IPS-18c (cell line): ENCODE data around the gene ANXA2R.

Source experiments
- H3K4me3 ChIP-seq: 2 replicates; pipeline ENCODE4 v1.7.0; 2013; ENCODE audit warnings: low read depth, mild to moderate bottlenecking, low read length, moderate library complexity; ENCODE audit not compliant: insufficient read depth
- H3K9me3 ChIP-seq: one replicate; pipeline ENCODE4 v1.6.1; 2013; ENCODE audit warnings: mild to moderate bottlenecking, low read length, moderate library complexity; ENCODE audit not compliant: control insufficient read depth, insufficient read depth

The ANXA2R gene

DNA sequence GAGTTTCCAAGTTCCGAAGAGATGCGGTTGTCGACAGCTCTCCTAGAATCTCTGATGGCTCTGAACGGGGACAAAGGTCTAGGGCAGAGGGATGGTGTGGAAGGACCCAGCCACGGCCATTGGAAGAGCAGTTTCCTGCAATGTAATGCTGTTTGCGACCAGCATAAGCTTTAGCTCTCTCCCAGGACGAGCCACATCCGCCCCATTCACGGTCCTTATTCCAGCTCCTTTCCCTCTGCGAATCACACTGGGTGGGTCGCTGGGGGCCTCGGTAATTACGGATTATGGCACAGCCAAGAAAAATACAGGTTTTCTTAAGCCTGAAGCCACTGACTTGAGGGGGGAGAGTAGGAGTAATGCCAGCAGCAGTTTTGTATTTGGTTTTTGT is 22.7 kb downstream of the ANXA2R start:
- Histone ChIP-seq H3K9me3 (no peaks in the 10 kb centered on the region), H3K4me3 (peak overlapping the region; percentile 68)

GRCh38 chr5:43016217-43016779 is 23.8 kb downstream of the ANXA2R start:
- Histone ChIP-seq H3K4me3 (no peak overlapping the region), H3K9me3 (no peaks in the 10 kb centered on the region)

GRCh38 chr5:43014522-43014921 is 25.6 kb downstream of the ANXA2R start:
- H3K4me3 ChIP-seq, result no peak overlapping the region
- no peaks in the 10 kb centered on the region for H3K9me3 ChIP-seq

DNA sequence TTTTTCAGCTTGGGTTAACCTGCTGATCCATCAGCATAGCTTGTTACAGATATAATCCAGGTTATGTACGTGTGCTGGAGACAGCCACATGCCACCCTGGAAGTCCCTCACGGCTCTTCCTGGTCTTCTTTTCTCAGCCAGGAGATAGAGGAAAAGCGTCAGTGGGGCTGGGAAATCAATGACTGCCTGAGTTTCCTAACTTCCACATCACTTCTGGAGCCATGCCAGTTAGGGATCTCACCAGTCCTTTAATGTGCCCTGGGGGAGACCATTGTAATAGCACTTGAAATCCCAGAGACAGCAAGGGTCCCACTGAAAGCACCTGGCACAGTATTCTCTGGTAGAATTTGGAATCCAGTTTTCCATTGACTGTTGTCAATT is 29.2 kb downstream of the ANXA2R start:
- H3K4me3 ChIP-seq, result no peak overlapping the region
- no peaks in the 10 kb centered on the region for H3K9me3 ChIP-seq

- peak overlapping the region; percentile 51 for H3K4me3 ChIP-seq
Measured at GRCh38 chr5:43008363-43009153, 31.6 kb downstream of the ANXA2R start.

GRCh38 chr5:43007911-43008362 is 32.2 kb downstream of the ANXA2R start:
- H3K4me3 ChIP-seq, result peak overlapping the region; percentile 51
- H3K9me3 ChIP-seq, result no peaks in the 10 kb centered on the region

More at GRCh38 chr5:43008363-43009153, 31.6 kb downstream of the ANXA2R start:
- H3K9me3 ChIP-seq, result no peaks in the 10 kb centered on the region

- no peaks in the 10 kb centered on the region for H3K9me3 ChIP-seq
- H3K4me3 ChIP-seq, result peak overlapping the region; percentile 51; the same call in 1 of the 2 replicates
Measured at GRCh38 chr5:43007246-43007910, 32.7 kb downstream of the ANXA2R start.

DNA sequence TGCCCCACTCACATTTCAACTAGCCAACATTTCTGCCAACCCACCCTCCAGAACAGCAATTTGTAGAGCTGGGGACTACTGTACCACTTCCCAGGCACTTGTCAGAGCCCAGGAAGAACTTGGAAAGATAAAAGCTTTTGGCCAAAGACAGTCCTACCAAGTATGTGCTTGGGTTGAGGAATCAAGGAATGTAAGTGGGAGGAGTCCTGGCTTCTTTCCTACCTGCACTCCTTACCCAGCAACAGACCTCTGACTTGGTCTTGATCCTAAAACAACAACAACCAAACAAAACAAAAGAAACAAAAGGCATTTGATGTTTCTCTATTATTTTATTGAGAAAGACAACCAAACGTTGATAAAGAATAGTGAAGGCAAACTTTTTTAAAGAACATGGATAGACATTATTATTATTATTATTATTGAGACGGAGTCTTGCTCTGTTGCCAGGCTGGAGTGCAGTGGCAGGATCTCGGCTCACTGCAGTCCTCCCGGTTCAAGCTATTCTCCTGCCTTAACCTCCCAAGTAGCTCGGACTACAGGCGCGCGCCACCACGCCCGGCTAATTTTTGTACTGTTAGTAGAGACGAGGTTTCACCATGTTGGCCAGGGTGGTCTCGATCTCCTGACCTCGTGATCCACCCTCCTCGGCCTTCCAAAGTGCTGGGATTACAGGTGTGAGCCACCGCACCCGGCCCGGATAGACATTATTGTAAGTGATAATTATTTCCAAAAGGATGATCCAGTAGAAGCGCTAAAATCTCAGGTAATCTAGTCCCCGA is 33.5 kb downstream of the ANXA2R start:
- H3K9me3 ChIP-seq, result no peaks in the 10 kb centered on the region
- no peak overlapping the region for H3K4me3 ChIP-seq

DNA sequence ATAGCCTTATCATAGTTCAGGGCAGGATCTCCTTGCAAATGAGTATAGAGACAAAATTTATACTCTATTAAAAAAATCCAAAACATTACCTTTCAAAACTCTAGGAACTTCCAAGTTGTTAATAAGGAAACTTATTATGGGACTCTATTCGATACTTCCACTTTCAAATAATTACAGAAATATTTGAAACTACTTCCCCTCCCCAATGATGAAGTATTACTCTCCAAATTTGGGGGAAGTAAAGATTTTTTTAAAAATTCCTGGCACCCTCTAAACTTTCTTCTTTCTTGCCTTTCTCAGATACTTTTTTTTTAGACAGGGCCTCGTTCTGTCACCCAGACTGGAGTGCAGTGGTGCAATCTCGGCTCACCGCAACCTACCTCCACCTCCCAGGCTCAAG is 35.1 kb downstream of the ANXA2R start:
- H3K4me3 ChIP-seq, result no peak overlapping the region
- H3K9me3 ChIP-seq, result no peaks in the 10 kb centered on the region

GRCh38 chr5:43001748-43002147 is 38.4 kb downstream of the ANXA2R start:
- Histone ChIP-seq H3K4me3 (no peak overlapping the region), H3K9me3 (no peaks in the 10 kb centered on the region)

DNA sequence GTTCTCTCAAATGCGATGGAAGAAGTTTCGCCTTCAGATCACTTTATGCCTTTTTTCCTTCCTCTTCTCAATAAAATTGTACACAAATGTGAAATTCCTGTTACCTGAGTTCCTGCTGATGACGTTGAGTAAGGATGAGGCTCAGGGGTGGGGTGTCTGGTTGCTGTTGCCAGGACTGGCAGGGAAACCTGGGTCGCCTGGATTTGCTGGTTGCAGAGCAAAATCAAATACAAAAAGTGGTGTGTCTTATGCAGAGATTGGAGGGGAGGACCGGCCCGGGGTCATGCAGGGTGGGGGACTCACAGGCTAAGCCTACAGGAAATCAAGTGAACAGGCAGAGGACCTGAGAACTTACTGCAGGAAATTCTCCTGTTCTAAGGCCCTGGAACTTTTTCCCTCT is 39.2 kb downstream of the ANXA2R start:
- Histone ChIP-seq H3K4me3 (no peak overlapping the region), H3K9me3 (no peaks in the 10 kb centered on the region)

- Histone ChIP-seq H3K4me3 (peak overlapping the region; percentile 51), H3K9me3 (no peaks in the 10 kb centered on the region)
Measured at GRCh38 chr5:43000111-43000840, 39.8 kb downstream of the ANXA2R start.

GRCh38 chr5:42995360-42995751 is 44.8 kb downstream of the ANXA2R start:
- no peak overlapping the region for H3K4me3 ChIP-seq
- H3K9me3 ChIP-seq, result peaks cover 5% of the 10 kb centered on the region

DNA sequence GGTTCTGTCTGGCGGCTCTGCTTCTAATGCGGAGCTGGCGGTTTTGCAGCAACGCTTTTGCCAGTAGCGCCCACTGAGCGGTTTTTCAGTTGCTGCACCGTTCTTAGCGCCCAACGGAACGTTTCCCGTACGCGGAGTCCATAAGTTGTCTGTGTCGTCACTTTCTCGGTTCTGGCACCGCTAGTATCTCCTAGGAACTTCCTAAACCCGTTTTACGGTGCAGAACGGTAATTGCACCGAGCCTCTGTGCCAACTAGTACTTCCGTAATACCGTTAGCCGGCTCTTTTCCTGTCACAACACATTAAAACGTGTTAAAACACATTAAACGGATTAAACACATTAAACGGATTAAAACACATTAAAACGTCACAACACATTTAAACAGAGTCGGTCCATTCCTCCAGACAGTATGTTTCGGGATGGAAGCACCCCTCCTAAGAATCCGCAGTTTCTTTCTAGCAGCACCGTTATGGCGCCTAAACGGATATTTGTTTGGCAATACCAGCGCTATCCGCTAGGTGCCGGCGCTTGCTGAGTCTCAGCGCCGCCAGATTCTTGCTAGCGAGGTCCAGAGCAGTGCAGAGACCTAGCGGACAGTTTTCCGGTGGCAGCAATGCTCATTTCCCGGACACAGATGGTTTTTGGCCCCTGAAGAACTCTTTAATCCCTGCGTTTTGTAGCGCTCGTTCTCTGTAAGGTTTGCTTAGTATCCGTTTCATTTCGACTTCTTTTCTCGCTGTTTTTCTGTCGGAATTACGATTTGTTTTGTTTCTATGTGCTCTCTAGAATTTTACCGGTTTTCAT is 45.4 kb downstream of the ANXA2R start:
- Histone ChIP-seq H3K4me3 (no peak overlapping the region), H3K9me3 (peaks cover 5% of the 10 kb centered on the region)

GRCh38 chr5:42994246-42994554 is 45.9 kb downstream of the ANXA2R start:
- no peak overlapping the region for H3K4me3 ChIP-seq
- peaks cover 5% of the 10 kb centered on the region for H3K9me3 ChIP-seq

DNA sequence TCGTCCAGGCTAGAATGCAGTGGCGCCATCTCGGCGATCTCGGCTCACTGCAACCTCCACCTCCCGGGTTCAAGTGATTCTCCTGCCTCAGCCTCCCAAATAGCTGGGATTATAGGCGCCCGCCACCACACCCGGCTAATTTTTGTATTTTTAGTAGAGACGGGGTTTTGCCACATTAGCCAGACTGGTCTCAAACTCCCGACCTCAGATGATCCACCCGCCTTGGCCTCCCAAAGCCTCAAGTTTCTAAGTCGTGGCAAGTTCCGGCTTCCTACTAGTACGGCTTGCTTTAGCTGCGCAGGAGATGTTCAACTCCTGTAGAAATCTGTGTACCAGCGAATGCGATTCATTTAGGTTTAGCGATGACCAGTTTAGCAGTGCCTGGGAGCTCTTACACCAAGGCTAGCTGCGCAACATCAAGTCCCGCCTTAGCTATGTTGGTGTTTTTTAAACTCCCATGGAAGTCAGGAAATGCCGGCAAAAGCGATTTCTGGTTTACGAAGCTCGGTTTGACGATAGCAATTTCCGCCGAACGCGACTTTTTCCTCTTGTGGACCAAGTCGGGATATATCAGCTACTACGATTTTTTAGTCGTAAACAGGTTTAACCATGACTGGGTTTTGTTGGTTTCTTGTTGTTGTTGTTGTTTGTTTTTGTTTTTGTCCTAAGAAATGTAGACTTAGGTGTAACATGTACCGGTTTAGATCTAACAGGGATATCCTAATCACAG is 46.4 kb downstream of the ANXA2R start:
- H3K4me3 ChIP-seq, result no peak overlapping the region
- H3K9me3 ChIP-seq, result peaks cover 5% of the 10 kb centered on the region
